Measurements from ENCODE around the gene MUC12.
A peak's percentile ranks its signal among the peaks of the same experiment; 100 is the strongest.
"Not testable (repeated sequence)": the region's sequence is repeated elsewhere in the genome, so short reads cannot be mapped to it uniquely, and the experiment has no call there.

MUC12 gene

DNA sequence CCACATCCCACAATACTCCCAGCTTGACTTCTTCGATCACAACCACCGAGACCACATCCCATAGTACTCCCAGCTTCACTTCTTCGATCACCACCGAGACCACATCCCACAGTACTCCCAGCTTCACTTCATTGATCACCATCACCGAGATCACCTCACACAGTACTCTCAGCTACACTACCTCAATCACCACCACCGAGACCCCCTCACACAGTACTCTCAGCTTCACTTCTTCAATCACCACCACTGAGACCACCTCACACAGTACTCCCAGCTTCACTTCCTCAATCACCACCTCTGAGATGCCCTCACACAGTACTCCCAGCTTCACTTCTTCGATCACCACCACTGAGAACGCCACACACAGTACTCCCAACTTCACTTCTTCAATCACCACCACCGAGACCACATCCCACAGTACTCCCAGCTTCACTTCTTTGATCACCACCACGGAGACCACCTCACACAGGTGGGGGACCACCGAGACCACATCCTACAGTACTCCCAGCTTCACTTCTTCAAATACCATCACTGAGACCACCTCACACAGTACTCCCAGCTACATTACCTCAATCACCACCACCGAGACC is 11.4 kb upstream of the MUC12 start:
- DNase-seq = no peak

DNA sequence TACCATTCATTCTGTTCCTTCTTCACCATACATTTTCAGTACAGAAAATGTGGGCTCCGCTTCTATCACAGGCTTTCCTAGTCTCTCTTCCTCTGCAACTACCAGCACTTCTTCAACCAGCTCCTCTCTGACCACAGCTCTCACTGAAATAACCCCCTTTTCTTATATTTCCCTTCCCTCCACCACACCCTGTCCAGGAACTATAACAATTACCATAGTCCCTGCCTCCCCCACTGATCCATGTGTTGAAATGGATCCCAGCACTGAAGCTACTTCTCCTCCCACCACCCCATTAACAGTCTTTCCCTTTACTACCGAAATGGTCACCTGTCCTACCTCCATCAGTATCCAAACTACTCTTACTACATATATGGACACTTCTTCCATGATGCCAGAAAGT is 9.5 kb upstream of the MUC12 start:
- no peak for DNase-seq

DNA sequence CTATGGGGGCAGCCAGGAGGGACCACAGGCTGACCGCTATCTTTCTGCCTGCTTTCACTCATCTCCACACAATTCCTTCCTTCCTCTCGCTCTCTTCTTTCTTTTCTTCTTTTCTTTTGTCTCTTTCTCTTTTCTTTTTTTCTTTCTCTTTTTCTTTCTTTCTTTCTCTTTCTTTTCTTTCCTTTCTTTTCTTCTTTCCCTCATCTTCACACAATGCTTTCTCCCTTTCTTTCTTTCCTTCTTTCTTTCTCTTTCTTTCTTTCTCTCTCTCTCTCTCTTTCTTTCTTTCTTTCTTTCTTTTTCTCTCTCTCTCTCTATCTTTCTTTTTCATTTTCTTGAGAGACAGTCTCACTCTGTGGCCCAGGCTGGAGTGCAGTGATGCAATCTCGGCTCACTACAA is 6.8 kb upstream of the MUC12 start:
- no peak for DNase-seq

DNA sequence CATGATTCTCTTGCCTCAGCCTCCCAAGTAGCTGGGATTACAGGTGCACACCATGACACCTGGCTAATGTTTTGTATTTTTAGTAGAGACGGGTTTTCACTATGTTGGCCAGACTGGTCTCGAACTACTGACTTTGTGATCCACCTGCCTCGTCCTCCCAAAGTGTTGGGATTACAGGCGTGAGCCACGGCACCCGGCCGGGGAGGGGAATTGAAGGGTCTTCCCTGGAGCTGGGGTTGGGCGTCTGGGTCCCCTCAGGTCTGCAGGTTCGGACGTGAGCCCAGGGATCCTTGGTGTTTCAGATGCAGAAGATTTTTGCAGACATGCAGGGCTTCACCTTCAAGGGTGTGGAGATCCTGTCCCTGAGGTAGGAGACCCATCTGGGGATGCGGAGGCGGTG is 6.0 kb upstream of the MUC12 start:
- no peak for DNase-seq

DNA sequence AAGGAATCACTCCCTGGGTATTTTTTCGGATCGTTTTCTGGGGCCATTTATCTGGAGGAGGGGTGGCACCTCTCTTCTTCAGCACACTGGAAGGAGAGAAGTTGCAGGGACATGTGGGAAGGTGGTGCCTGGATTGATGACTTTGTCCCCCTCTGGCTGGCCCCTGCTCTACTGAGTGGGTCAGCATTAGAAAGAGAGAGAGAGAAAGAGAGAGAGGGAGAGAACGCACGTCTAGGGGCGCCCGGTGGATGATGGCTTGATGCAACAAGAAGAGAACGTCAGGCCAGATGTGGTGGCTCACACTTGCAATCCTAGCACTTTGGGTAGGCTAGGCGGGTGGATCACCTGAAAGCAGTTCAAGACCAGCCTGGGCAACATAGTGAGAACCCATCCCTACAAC is 5.5 kb upstream of the MUC12 start:
- no peak for DNase-seq

DNA sequence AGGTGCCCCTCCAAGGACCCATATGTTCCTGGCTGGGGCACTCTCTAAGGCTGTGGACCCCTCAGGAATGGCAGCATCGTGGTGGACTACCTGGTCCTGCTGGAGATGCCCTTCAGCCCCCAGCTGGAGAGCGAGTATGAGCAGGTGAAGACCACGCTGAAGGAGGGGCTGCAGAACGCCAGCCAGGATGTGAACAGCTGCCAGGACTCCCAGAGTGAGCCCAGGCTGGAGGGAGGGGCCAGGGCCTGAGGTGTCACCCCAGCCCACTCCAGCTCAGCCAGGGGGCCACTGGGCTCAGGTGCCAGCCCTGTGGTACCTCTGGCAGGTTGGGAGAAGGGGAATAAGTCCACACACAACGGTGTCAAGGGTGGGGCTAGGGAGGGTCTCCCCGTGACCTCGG is 4.7 kb upstream of the MUC12 start:
- no peak for DNase-seq

DNA sequence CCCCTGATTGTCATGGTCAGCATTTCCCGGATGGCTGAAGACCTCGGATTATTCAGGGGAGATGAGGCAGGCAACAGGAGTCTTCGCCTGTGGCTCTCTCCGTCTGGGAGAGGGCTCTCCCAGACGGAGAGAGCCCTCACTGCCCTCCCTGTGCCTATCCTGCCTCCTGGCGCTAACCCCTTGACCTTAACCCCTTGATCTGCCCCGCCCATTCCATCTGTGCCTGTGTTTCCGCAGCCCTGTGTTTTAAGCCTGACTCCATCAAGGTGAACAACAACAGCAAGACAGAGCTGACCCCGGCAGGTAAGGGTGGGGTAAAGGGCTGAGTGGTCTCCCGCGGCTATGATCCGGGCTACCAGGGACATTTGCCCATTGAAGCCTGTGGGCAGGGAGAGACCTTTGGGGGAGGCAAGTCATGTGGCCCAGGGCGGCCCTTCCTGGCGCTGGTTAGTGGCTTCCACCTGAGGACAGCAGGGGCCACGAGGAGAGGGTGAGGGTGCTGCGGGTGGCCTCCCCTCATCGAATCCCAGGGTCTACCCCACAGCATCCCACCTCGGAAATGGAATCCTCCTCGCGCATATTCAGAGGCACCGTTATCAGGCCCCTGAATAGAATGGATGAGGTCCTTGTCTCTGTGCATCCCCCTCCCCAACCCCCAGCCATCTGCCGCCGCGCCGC is 4.2 kb upstream of the MUC12 start:
- DNase-seq = no peak

DNA sequence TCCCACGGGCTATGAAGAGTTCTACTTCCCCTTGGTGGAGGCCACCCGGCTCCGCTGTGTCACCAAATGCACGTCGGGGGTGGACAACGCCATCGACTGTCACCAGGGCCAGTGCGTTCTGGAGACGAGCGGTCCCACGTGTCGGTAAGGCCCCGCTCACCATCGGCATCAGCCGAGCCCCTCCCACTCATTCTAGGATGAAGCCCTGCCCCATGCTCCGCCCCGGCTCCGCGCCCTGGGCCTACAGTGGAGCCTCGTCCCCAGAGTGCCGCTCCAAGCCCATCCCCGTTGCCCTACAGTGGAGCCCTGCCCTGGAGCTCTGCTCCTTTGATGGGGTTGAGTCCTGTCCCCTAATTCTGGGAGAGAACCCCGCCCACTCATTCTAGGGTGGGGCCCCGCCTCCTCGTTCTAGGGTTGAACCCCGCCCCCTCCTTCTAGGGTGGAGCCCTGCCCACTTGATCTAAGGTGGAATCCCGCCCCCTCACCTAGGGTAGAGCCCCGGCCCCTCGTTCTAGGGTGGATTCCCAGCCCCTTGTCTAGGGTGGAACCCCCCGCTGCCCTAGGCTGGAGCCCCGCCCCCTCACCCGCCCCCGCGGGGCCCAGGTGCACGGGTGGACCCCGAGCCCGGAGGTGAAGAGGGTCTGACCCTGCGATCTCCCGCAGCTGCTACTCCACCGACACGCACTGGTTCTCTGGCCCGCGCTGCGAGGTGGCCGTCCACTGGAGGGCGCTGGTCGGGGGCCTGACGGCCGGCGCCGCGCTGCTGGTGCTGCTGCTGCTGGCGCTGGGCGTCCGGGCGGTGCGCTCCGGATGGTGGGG is 3.4 kb upstream of the MUC12 start:
- peak; percentile 29 for DNase-seq

DNA sequence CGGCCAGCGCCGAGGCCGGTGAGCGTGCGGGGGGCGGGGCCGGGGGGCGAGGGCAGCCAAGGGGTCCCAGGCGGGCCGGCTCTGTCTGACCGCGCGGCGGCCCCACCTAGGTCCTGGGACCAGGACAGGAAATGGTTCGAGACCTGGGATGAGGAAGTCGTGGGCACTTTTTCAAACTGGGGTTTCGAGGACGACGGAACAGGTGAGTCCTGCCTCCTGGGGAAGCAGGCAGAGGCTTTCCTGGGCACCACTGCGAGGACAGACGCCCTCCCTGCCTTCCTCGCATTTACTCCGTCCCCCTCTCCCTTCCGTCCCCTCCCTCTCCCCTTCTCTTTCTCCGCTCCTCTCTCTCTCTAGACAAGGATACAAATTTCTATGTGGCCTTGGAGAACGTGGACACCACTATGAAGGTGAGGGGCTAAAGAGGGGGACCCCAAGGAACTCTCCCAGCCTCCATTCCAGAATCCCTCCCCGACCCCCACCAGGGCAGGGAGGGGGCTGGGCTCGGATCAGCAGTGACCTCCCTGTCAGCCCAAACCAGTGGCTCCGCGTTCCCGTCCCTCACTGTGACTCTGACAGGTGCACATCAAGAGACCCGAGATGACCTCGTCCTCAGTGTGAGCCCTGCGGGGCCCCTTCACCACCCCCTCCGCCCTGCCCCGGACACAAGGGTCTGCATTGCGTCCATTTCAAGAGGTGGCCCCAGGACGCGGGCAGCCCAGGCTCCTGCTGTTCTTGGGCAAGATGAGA is 2.6 kb upstream of the MUC12 start:
- no peak for DNase-seq

DNA sequence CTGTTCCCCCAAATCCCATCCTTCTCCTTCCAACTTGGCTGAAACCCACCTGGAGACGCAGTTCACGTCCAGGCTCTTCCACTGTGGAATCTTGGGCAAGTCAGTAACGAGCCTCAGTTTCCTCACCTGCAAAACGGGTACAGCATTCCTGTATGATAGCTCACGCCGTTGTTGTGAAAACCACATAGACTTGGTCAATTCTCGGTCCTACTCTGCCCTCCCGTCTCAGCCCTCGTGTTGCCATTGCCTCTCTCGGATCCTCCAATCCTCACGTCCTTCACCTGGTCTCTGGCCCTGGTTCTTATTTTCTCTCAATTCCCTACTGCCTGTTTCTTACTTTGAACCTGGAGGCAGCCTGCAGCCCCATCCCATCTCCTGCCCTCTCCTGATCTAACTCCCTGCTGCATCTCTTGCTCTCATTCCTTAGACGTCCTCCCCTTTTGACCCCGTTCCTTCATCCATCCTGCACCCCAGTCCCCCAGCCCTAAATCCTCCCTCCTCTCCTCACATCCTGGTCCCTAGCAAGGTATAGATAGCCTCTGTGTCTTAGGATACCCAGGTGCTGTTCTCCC is 2.0 kb upstream of the MUC12 start:
- DNase-seq = no peak

DNA sequence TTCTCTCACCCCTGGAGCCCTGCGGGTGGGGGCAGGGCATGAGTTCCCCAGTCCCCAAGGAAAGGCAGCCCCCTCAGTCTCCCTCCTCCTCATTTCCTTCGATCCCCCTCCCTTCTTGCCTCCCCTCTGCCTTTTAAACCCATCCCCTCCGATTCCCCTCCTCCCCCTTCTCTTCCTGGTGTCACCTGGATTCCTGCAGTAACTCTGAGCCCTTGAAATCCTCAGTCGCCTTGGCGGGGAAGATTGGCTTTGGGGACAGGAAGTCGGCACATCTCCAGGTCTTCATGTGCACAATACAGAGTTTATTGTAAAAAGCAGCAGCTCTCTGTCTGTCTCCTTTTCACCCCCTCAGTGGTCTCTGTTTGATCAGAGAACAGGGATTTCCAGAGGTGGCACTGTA is 1.3 kb upstream of the MUC12 start:
- no peak for DNase-seq

DNA sequence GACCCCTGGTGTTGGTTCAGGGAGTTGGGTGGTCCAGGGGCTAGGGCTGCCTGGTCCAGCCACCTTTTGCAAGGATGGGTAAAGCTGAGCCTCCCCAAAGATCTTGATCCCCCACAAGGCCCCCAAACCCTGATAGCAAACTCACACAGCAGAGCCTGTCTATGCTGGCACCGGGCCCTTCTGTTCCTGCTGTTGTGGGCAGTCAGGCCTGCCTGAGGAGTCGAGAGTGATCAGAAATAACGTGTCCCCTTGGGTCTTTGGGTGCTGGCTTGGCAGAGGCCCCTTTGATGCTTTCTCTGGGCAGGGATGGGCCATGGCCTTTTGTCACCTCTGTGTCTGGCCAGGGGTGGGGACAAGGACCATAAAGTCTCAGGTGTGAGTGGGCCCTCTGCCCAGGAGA is 715 bp upstream of the MUC12 start:
- DNase-seq = no peak

DNA sequence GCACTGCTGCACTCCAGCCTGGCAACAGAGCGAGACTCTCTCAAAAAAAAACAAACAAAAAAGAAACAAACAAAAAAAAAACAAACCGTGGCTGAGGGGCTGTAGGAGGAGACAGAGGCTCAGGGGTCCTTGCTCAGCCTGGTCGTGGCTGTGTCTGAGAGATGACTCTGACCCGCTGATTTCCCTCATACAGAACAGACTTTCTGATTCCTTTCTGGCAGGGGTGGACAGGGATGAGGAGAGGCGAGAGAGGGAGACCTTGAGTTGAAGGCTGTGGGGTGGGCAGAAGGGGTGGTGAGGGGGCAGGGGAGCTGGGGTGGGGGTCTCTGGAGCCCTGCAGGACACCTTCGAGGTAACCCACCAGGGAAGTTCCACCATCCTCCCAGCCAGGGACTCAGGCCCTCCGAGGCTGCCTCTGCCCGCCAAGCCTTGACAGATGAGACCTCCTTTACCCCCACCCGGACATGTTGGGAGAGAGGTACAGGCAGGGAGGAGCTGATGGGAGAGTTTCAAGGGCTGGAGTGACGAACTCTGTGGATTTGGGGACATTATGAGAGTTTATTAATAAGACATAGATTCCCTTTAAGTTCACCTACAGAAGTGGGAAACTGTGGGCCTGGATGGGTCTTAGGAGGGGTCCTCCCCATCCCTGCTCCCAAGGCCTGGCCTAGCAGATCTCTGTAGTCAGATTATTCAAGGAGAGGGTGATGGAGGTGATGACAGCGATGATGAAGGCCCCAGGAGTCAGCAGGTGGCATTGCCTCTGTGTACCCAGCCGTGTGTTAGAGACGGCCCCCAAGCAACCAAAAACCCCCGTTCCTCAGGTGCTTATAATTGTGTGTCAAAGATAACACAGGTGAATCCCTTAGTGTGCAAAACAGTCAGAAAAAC is 2.0 kb downstream of the MUC12 start:
- DNase-seq = no peak

DNA sequence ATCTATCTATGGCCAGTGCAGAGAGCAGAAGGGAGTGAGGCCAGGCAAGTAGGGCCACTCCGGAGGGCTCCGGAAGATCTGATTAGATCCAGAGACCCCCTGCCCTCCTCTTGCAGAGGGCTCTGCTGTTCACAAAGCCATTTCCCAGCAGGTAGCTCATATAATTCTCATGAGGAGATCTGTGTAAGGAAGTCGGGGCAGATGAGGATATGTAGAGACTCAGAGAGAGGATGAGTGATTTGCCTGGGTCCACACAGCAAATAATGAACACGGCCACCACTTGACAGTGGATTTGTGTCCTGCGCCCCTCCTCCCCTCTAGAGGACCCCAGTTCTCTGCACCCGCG is 2.6 kb downstream of the MUC12 start:
- DNase-seq = no peak

DNA sequence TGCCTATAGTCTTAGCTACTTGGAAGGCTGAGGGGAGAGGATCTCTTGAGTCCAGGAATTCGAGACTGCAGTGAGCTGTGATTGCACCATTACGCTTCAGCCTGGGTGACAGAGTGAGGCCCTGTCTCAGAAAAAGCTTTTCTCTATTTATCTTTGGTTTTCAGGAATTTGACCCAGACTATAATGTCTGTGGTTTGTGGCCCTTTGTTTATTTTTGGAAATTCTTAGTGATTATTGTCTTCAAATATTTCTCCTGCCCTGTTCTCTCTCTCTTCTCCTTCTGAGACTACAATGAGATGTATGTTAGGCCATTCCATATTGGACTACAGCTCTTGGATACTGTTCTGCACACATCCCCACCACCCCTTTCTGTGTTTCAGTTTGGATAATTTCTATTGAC is 4.7 kb downstream of the MUC12 start:
- no peak for DNase-seq

DNA sequence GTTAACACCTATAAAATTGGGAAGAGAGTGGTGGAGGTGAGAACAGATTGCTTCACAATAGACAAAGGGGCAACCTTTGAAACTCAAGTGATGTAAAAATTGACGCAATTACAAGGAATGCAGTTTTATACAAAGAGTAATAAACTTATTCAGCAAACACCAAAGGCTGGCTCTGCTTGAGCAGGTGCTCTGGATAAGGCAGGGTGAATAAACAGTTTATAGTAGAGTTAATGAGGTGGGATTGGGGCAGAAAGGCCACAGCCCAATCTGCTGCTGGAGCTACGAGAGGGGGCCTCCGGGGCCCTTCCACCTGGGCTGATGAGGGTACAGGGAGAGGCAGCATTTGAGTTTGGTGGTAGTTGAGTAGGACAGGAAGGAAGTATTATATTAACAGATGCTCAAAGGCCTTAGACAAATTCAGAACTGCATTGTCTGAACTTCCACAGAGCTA is 6.0 kb downstream of the MUC12 start:
- no peak for DNase-seq

DNA sequence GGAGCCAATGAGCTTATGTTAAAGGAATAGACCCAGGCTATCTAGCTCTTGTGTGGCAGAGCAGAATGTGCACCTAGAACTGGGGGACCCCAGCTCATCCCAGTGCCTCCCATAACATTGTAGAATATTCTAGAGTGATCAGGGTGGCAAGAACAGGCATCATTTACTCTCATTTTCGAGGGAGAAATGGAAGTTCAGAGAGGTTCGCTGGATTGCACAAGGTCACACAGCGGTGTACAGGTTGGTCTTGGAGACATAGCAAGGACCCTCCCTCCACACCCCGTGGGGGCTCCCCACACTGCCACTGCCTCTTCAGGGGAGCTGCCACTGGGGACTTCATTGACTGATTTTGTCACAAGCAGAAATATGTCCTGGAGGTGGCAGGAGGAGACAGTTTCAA is 8.9 kb downstream of the MUC12 start:
- no peak for DNase-seq

DNA sequence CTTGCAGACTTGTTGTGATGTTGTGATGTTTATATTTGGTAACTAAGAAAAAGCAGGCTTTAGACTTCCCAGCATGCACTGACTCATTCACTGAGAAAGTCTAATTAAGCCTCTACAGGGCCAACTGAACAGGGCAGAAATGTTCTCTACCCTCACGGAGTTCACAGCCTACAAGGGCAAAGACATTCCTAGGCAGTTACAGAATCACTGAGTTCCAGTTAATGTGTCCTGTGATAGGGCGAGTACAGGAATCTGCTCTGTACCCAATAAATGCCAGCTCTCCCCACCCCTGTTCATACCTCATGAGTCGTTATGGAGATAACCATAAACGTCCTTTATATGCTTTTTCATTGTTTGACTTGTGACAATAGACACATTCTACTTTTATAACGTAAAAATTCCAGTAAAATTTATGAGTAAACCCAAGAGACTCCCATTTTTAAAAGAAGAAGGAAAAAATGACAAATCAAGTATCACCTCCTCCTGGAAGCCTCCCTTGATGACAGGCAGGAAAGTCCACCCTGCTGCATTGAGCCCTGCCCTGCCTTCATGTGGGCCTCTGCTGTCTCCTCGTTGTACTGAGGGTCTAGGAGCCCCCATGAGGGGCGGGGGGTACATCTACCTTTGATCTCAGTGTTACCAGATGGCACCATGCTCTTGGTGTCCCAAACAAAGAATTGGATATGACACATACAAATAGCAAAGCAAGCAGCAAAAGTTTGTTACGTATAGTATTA is 14.3 kb downstream of the MUC12 start:
- no peak for DNase-seq

DNA sequence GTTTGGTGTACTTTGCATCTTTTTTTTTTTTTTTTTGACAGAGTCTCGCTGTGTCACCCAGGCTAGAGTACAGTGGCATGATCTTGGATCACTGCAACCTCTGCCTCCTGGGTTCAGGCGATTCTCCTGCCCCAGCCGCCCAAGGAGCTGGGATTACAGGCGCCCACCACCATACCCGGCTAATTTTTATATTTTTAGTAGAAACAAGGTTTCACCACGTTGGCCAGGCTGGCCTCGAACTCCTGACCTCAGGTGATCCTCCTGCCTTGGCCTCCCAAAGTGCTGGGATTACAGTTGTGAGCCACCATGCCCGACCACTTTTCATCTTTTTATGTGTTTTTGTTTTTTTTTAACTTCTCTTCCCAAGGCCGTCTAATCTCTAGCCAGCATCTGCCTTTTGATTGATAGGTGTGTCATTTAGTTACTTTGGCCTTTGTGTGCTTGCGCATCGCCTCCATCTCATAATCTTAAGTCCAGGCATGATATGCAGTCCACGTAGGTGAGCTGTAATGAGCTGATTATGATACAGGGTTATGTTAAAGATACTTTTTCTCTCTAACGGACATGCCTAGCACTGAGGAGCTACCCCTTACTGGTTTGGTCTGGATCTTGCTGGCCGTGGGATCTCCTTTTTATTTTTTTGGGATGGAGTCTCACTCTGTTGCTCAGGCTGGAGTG is 15.0 kb downstream of the MUC12 start:
- DNase-seq = not testable (repeated sequence)

DNA sequence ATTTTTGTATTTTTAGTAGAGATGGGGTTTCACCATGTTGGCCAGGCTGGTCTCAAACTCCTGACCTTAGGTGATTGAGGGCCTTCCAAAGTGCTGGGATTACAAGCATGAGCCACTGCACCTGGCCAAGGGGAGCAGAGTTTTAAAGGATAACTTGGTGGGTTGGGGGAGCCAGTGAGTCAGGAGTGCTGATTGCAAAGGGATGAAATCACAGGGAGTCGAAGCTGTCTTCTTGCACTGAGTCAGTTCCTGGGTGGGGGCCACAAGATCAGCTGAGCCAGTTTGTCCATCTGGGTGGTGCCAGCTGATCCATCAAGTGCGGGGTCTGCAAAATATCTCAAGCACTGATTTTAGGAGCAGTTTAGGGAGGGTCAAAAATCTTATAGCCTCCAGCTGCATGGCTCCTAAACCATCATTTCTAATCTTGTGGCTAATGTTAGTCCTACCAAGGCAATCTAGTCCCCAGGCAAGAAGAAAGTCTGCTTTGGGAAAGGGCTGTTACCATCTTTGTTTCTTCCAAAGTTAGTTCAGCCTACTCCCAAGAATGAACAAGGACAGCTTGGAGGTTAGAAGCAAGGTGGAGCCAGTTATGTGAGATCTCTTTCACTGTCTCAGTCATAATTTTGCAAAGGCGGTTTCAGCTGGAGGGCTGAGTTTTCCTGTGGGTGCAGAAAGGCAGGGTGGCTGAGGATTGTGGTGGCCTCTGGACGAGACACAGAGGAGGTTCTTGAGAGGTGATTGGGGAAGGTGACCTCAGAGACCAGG is 15.8 kb downstream of the MUC12 start:
- not testable (repeated sequence) for DNase-seq

All from fibroblast of skin of abdomen (primary cell).